Transverse colon (tissue), 3 donors: ENCODE measurements around the gene DEAF1.
A peak's percentile ranks its signal among the peaks of the same experiment; 100 is the strongest.

ENCODE experiments used
- CTCF ChIP-seq, 5 experiments: fragments of 200-600 bp in 3 of 5; fragments of 450-650 bp in 2 of 5; sonication (generic) in 3 of 5; IDR thresholded peaks; 1 replicate in 2 of 5; 2 replicates in 3 of 5; pipeline ENCODE4 v1.5.1; 2016 to 2017; ENCODE audit warnings: antibody characterized with exemption in 5 of 5, inconsistent platforms in 3 of 5, mild to moderate bottlenecking in 2 of 5, moderate library complexity in 1 of 5
- POLR2A ChIP-seq: fragments of 450-650 bp; IDR thresholded peaks from one replicate; pipeline ENCODE4 v1.6.1; 2016; ENCODE audit warnings: antibody characterized with exemption, mild to moderate bottlenecking, moderate library complexity

DNA sequence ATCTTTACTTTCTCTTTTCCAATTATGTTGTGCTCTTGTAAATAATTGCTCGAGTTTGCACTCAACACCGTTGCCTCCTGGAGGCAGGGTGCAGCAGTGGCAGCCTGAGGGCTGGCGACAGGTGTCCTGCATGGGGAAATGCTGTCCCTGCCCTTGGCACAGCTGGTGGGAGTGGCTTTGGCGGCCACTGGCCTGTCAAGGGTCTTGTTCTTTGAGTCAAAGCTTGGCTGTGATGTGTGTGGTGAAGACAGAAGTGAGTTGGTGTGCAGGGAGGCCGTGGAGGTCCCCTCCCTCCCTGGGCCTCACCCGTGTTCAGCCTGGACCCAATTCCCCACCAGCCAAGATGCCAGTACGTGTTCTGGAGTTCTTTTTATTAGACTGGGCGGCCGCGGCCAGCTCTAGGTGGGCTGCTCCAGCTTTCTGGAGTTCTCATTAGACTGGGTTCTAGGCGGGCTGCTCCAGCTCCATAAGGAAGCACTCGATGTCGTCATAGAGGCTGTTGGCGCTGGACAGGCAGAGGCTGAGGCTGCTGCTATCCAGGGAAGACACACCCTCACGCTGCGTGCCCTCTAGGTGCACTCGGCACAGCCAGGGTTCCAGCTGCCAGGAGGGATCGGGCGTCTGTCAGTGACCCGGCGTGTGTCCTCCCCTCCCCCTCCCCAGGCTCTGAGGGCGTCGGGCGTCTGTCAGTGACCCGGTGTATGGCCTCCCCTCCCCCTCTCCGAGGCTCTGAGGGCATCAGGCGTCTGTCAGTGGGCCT, 82.6 kb downstream of the DEAF1 start:
- peak; percentile 9 to 80 (median 41) for TF ChIP-seq CTCF (IDR thresholded peaks at IDR 0.05)
- no peak for TF ChIP-seq POLR2A
